Measurements from ENCODE around the gene CFAP46.

GRCh38 chr10:132890301-132890700 is 52.1 kb downstream of the CFAP46 start:
- TF ChIP-seq, protein P1, sequence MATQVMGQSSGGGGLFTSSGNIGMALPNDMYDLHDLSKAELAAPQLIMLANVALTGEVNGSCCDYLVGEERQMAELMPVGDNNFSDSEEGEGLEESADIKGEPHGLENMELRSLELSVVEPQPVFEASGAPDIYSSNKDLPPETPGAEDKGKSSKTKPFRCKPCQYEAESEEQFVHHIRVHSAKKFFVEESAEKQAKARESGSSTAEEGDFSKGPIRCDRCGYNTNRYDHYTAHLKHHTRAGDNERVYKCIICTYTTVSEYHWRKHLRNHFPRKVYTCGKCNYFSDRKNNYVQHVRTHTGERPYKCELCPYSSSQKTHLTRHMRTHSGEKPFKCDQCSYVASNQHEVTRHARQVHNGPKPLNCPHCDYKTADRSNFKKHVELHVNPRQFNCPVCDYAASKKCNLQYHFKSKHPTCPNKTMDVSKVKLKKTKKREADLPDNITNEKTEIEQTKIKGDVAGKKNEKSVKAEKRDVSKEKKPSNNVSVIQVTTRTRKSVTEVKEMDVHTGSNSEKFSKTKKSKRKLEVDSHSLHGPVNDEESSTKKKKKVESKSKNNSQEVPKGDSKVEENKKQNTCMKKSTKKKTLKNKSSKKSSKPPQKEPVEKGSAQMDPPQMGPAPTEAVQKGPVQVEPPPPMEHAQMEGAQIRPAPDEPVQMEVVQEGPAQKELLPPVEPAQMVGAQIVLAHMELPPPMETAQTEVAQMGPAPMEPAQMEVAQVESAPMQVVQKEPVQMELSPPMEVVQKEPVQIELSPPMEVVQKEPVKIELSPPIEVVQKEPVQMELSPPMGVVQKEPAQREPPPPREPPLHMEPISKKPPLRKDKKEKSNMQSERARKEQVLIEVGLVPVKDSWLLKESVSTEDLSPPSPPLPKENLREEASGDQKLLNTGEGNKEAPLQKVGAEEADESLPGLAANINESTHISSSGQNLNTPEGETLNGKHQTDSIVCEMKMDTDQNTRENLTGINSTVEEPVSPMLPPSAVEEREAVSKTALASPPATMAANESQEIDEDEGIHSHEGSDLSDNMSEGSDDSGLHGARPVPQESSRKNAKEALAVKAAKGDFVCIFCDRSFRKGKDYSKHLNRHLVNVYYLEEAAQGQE (IDR thresholded peaks at IDR 0.05; ENCODE audit: insufficient read depth in 1 of 2, low read depth in 2 of 2, low read length in 2 of 2) = no peak
- no peak for TF ChIP-seq TAF1 (IDR thresholded peaks at IDR 0.05; ENCODE audit: borderline replicate concordance, insufficient read depth, low read length)
- no peak for TF ChIP-seq POLR2AphosphoS5 (IDR thresholded peaks at IDR 0.05; ENCODE audit: low read depth, low read length)
- no peak for TF ChIP-seq SIN3A (IDR thresholded peaks at IDR 0.05; ENCODE audit: borderline replicate concordance, insufficient read depth, low read length)
- TF ChIP-seq FOXP2 (optimal IDR thresholded peaks at IDR 0.05; ENCODE audit: borderline replicate concordance, extremely low read depth, extremely low read length, insufficient read depth) = no peak
